Measurements from ENCODE around the gene ZC2HC1C. TPM values are rescaled to one million over a fixed set of nuclear protein-coding genes. Genes with fewer than 3 reads are reported as not detected.

Gene ZC2HC1C, protein sequence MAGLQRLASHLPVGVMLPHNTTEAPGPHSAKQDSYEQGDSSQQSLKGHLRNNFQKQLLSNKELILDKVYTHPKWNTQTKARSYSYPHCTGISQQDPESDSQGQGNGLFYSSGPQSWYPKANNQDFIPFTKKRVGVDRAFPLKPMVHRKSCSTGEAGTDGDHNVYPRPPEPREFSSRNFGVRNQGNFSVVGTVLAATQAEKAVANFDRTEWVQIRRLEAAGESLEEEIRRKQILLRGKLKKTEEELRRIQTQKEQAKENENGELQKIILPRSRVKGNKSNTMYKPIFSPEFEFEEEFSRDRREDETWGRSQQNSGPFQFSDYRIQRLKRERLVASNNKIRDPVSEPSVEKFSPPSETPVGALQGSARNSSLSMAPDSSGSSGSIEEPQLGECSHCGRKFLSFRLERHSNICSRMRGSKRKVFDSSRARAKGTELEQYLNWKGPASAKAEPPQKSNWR
- total RNA-seq (2014; rRNA removed; shearing (Covaris generic)) = 2.1 TPM in 1 of 2 replicates, not detected in the other

DNA sequence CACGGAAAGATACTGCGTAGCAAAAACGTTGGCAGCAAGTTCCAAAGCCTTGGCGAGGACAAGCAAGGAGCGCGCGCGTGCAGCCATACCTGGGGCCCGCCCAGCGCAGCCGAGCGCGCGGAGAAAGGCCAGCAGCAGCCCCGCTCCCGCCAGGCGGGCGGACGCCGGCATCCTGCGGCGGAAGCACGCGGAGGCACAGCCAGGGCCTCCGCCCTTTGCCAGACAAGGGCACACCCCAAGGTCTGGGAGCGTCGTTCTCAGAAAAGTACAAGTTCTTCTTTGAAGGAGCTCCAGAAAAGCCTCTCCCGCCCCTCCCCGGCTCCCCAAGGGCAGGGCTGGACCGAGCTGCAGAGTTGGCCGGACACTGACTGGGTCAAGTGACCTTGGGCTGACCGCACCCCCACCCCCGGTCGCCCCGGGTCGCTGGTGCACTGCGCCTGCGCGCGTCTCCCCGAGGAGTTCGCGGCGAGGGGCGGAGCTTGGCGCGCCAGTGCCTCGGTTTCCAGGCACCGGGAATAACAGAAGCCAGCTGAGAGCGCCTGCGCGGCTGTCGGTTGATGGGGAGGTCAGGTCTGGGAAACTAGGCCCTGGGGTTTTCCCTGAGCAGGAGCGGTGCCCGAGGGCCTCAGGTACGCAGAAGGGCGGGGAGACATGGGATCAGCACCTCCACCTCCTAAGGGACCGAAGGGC, at the start of gene ZC2HC1C:
TSS of gene ZC2HC1C (plus strand) at position 521 of the 690 bp plus-strand sequence. CDS start 933 bp downstream, outside the sequence.
- in situ Hi-C loops (cut with HindIII; ENCODE audit: low sequenced_read_pairs) = no loop called here
- peak; percentile 87 for DNase-seq (ENCODE audit: low spot score)

DNA sequence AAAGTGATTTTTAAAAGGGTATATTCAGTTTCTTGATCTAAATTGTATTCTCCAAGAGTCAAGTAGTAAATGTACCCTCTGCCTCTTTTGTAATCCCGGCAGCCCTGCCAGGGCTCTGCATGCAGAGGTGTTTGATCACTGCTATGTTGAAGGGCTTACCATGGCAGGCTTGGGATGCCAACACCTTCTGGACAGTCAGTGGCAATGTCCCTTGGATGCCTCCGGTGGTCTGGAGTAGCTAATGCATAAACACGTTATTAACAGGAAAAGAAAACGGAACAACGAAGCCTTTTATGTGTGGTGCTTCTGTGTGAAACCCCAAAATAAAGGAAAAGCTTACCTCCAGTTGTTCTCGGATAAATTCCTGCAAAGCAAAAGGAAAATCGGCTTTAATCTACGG, 46.8 kb upstream of the ZC2HC1C start:
- no peak for DNase-seq (ENCODE audit: low spot score)
- in situ Hi-C loops (cut with HindIII; ENCODE audit: low sequenced_read_pairs) = no loop called here

DNA sequence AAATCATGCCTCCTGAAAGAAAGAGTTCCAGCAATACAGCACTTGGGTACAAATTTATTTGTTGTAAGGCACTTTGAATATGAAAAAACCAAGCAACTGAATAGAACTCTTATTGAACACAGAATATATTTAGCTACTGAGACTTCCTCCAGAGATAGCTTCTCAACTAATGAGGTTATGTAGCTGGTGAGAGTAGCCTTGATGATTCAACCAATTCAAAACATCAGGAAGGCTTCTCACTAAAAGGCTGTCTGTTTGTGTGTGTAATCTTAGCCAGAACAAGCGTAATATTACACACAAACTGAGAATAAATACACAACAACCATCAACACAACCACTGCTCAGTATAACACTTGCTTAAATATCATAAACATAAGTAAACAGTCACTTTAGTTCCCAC, 46.3 kb upstream of the ZC2HC1C start:
- no peak for DNase-seq (ENCODE audit: low spot score)
- in situ Hi-C loops (cut with HindIII; ENCODE audit: low sequenced_read_pairs) = no loop called here

DNA sequence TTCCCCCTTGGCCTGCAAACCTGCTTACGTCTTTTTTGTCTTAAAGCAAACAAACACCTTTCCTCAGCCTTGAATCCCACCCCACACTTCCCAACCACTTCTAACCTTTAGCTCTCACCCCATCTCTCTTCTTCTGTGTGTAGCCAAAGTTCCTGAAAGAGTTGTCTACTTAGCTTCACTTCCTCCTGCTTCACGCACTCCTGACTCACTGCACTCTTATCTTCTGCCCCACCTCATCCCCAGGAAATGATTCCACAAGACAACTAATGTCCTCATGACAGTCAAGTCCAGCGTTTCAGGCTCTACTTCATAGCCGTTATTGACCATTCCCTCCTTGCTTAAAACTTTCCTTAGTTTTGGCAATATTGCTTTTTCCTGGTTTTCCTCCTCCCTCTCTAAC, 44.4 kb upstream of the ZC2HC1C start:
- in situ Hi-C loops (cut with HindIII; ENCODE audit: low sequenced_read_pairs) = no loop called here
- no peak for DNase-seq (ENCODE audit: low spot score)

DNA sequence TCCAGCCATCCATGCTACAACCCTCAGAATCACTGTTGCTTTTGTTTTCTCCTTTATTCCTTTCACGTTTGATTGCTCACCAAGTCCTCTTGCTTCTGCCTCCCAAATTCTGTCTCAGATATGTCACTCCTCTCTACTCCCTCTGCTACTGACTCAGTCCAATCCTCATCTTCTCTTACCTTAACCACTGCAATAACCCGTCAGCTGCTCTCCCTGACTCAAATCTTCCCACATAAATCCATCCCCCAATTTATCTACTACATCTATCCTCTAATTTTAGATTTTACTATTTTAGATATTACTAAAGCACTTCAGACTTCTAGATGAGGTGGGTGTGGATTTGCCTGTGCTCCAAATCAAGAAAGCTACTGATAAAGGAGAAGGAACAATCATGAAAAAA, 43.6 kb upstream of the ZC2HC1C start:
- in situ Hi-C loops (cut with HindIII; ENCODE audit: low sequenced_read_pairs) = no loop called here
- no peak for DNase-seq (ENCODE audit: low spot score)

DNA sequence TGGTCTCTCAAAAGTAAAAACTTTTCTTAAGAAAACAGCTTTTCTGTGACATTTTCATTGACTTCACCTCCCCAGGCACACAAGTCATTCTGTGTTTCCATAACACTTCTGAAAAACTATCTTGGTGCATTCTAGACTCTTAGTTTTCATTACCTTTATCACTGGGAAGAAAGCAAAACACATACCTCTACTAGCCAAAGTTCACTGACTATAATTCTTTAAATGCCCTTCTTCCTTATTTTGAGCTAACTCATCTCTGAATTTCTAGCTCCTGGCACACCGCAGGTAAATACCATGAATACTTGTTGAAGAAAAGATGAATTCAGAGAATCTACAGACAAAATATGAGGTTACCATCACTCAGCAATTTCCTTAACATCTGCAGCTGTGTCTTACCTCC, 39.3 kb upstream of the ZC2HC1C start:
- no peak for DNase-seq (ENCODE audit: low spot score)
- in situ Hi-C loops (cut with HindIII; ENCODE audit: low sequenced_read_pairs) = no loop called here

DNA sequence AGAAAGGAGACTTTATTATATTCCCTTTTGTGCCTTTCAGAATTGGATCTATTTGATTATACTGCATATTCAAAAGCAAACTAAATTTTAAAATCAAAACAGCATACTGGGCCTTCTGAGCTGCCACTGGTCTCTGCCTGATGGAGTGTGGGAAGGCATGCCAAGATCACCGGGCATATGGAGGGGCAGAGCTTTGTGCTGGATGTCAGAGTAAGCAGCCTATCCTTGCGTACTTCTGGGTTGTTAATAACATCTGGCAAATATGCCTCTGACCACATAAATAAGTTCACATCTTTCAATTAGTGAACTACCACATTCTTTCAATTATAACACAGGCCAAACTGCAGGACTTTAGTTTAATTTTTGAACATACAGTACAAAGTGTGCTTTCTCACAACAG, 36.5 kb upstream of the ZC2HC1C start:
- in situ Hi-C loops (cut with HindIII; ENCODE audit: low sequenced_read_pairs) = no loop called here
- no peak for DNase-seq (ENCODE audit: low spot score)

DNA sequence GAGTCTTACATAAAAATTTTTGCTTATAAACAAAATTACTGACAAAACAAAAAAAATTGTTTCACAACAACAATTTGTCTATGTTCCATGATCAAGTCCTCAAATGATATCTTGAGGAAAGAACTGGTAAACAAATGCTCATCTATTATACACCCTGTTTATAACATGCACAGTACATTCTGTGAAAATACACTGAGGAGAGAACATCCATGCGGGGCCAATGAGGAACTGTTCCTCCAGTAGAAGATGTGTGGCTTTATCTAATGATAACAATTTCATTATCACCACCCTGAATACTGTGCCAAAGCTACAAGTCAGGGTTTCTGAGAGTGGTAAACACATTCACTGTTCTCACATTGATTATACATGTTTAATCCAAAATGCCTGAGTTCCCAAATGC, 28.9 kb upstream of the ZC2HC1C start:
- in situ Hi-C loops (cut with HindIII; ENCODE audit: low sequenced_read_pairs) = no loop called here
- DNase-seq (ENCODE audit: low spot score) = no peak

DNA sequence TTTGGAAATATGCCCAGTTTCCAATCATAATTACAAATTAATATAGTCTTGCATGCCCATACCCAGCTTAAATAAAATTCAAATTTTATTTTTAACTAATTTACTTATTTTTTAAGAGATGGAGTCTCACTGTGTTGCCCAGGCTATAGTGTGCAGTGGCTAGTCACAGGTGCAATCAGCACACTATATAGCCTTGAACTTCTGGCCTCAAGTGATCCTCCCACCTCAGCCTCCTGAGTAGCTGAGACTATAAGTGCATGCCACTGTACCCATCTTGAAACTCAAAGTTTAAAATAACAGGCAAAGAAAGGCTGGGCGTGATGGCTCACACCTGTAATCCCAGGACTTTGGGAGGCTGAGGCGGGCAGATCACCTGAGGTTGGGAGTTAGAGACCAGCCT, 28.5 kb upstream of the ZC2HC1C start:
- in situ Hi-C loops (cut with HindIII; ENCODE audit: low sequenced_read_pairs) = no loop called here
- DNase-seq (ENCODE audit: low spot score) = no peak

DNA sequence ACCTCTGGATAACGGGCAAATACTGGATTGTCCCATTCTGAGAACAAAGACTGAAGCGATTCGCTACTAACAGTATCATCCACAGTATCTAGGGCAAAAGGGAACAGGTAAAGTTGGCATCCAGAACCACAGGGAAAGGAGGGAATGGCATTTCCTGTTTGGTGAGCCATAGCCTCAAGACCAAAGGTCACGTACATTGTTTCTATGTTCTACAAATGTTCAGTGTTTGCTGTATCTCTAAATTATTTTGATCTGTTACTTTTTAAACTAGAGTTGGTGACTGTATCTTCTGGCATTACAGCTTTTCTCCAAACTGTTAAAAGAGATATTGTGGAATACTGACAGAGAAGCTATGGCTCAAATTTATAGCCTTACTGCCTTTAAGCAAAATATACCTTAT, 27.8 kb upstream of the ZC2HC1C start:
- DNase-seq (ENCODE audit: low spot score) = no peak
- in situ Hi-C loops (cut with HindIII; ENCODE audit: low sequenced_read_pairs) = no loop called here

DNA sequence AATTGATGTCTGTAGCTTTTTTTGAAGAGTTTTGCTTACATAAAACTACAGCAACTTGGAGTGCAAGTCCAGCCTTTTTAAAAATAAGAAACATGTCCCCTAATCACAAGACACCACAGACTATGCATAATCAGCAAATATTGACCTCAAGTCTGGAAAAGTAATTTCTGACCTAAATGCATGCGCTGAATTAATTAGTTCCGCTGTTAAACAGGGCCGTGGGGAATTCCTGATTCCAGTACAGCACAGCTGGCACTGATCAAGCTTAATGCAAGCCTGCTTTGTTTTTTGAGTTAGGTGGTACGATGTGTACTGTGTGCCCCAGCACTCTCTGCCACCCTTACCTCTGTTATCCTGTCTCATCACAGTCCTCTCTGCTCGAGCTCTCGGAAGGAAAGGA, 27.4 kb upstream of the ZC2HC1C start:
- in situ Hi-C loops (cut with HindIII; ENCODE audit: low sequenced_read_pairs) = no loop called here
- DNase-seq (ENCODE audit: low spot score) = no peak

DNA sequence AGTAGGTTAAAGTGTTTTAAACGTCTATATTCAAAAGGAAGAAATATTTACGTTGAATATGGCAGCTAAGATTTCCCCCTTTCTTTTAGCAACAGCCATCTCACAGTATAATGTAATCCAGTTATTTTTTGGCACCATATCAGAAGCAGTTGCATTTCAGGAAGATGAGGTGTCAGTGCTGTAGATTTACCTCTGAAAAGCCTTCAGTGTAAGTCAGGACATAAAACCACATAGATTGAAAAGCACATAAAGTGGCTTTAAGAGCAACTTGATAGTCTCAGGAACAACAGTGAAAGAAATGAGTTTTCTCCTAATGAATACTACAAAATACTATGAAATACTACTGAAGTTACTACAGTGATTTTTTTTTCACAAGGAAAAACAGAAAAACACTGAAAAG, 25.1 kb upstream of the ZC2HC1C start:
- in situ Hi-C loops (cut with HindIII; ENCODE audit: low sequenced_read_pairs) = no loop called here

DNA sequence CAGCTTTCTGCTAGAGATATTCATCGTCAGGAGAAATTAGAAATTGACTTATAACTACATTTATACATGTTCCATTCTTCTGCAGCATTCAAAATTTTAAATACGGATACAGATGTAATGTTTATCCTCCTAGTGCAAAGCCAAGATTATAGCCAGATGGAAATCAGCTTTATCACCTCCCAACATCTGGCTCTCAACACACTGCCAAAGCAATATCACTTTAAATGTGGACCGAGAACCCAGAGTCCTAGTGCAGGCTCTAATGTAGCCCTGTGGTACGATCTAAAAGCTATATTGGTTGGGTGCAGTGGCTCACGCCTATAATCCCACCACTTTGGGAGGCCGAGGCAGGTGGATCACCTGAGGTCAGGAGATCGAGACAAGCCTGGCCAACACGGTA, 24.7 kb upstream of the ZC2HC1C start:
- no peak for DNase-seq (ENCODE audit: low spot score)
- in situ Hi-C loops (cut with HindIII; ENCODE audit: low sequenced_read_pairs) = no loop called here

More for the DNA sequence above, 25.1 kb upstream of the ZC2HC1C start:
- DNase-seq (ENCODE audit: low spot score) = no peak

DNA sequence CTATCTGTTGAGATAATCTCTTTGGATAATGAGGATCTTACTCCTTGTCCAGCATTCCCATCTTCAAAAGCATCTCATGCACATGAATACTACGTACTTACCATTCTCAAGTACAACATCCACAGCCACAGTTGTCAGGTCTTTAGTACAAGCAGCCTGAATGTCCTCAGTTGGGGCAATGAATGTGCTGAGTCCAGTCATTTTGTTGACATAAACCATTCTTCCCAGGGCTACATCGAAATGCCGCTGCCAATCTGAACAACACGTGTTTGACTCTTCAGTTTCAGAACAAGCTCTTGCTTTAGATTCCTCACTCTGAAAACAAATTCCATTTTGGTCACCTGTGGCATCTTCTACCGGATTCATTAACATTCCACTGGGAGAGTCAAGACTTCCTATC, 23.2 kb upstream of the ZC2HC1C start:
- no peak for DNase-seq (ENCODE audit: low spot score)
- in situ Hi-C loops (cut with HindIII; ENCODE audit: low sequenced_read_pairs) = no loop called here

DNA sequence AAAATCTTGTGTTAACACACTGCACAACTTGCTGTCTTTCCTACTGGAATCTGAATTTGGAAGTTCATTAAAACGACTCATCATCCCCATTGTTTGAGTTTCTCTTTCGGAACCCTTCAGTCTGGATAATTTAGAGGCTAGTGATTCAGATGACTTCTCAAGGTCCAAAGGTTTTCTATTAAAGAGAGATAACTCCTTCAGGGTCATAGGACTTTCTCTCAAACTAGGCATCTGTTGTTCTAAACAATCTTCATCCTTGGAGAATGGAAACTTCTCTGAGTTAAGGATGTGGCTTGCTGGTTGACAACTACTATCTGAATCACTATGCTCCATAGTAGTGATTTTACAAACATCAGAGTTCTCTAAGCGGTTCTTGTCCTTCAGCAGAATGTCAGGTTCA, 22.5 kb upstream of the ZC2HC1C start:
- no peak for DNase-seq (ENCODE audit: low spot score)
- in situ Hi-C loops (cut with HindIII; ENCODE audit: low sequenced_read_pairs) = no loop called here

DNA sequence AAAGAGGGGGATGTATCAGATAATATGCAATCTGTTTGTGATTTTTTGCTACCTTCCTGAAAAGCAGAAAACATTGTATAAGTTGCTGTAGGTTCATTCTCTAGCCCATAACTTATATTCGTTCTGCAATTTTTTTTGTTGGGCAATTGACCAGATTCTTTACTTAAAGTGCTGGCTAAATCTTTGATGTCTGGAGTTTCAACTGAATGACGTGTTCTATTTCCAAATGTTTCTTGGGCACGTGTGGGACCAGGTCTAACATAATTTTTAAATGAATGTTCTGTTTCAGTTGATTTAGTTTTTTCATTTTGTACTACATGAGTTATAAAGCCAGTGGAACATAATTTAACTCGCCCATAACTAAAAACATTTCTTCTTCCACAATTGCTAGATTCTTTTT, 21.9 kb upstream of the ZC2HC1C start:
- no peak for DNase-seq (ENCODE audit: low spot score)
- in situ Hi-C loops (cut with HindIII; ENCODE audit: low sequenced_read_pairs) = no loop called here

DNA sequence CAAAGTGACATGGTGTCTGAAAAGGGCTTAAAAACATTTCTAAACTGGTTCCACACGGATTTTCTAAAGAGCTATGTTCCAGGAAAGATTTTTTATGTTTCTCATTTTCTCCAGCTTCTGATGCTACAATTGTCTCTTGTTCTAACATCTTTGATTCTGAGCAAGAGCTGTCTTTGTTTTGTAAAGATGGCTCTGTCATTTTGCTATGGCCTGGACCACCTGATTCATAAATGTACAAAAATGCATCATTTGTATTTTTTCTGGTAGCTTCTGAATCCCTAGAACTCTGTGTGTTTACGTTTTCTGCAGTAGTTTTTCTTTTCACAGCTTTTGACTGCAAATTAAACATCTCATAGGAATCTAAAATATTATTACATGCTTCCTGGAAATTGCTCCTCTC, 21.3 kb upstream of the ZC2HC1C start:
- no peak for DNase-seq (ENCODE audit: low spot score)
- in situ Hi-C loops (cut with HindIII; ENCODE audit: low sequenced_read_pairs) = no loop called here

DNA sequence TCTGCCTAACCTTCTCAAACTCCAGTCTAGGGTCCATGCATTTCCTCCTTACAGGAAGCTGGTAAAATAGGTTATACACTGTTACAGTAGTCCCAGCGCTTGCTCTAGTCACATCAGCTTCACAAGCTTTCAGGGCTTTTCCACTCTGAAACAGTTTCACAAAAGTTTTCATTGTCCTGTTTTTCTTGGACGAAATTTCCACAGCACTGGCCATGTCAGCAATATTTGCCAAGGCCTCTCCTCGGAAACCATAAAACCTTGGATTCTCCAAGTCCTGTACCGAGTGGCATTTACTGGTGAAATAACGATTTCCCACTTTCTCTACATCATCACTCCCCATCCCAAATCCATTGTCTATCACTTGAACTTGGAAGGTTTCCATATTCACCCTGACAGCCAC, 20.3 kb upstream of the ZC2HC1C start:
- in situ Hi-C loops (cut with HindIII; ENCODE audit: low sequenced_read_pairs) = no loop called here
- DNase-seq (ENCODE audit: low spot score) = no peak

DNA sequence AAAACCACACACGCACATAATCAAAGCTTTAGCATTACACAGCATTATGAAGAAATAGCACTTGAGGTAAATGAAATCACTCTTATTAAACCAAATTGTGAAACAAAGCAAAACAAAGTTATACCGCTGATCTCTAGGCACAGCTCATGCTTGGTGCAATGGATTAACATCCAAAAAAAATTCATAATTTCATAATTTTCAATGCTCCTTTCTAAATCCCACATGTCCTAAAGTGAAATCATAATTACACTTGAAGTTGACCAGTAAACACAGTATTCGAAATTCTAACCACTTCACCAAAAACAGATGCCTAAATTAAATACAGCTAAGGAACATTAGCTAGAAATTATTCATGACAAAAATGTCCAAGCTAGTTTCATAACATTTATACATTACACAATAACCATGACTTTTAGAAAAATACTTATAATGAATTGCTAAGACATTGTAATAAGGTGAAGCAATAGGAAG, 19.7 kb upstream of the ZC2HC1C start:
- in situ Hi-C loops (cut with HindIII; ENCODE audit: low sequenced_read_pairs) = no loop called here
- DNase-seq (ENCODE audit: low spot score) = no peak

DNA sequence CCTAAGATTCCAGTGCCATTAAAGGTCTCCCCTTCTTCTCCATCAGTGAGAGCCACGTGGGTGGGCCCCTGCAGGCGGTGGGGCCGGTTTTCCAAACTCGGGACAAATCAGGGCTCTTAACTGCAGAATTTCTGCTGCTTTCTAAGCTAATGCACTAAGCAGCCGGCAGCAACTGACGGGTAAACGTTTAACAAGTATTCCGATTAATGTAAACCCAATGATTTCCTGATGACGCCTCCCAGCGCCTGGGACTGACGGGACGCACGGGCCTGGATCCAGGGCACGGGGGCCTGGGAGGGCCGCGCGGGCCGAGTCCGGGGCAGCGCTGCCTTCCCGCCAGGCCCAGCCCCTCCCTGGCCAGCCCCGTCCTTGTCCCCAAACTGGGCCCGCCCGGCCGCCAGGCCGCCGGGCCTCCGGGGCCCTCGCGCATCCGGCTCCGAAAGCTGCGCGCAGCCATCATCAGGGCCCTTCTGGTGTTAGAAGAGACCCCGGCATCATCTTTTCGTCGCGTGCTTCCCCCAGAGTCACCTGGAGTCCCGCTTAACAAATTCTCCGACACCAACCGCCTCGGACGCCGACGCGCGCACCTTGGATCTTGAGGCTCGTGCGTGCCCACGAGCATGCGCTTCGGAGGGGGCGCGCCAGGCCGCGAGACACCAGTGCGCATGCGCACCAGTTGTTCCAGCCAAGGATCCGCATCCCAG, 18.4 kb upstream of the ZC2HC1C start, which contains the start of gene MLH3:
TSS of gene MLH3 (minus strand) at position 616 of the 704 bp plus-strand sequence. CDS start 1,812 bp downstream, outside the sequence.
- peak; percentile 88 for DNase-seq (ENCODE audit: low spot score)
- in situ Hi-C loops (cut with HindIII; ENCODE audit: low sequenced_read_pairs) = no loop called here
